OCI-LY7 (cell line): ENCODE measurements around the gene NRAP.

Experiments used
- EZH2phosphoT487 ChIP-seq: fragments of 200-600 bp; sonication (generic); IDR thresholded peaks from 2 replicates; pipeline ENCODE4 v1.6.1; 2018; ENCODE audit warnings: low read depth, borderline replicate concordance, mild to moderate bottlenecking, mixed run types, antibody characterized with exemption, low read length, moderate library complexity, mixed read lengths
- TF ChIP-seq, protein P1 (sequence below): fragments of 200-600 bp; sonication (generic); conservative IDR thresholded peaks from 2 replicates; pipeline ENCODE4 v1.5.1; 2014; ENCODE audit warnings: mild to moderate bottlenecking, antibody characterized with exemption, low read length, moderate library complexity, mixed read lengths

- TF ChIP-seq, protein P1, sequence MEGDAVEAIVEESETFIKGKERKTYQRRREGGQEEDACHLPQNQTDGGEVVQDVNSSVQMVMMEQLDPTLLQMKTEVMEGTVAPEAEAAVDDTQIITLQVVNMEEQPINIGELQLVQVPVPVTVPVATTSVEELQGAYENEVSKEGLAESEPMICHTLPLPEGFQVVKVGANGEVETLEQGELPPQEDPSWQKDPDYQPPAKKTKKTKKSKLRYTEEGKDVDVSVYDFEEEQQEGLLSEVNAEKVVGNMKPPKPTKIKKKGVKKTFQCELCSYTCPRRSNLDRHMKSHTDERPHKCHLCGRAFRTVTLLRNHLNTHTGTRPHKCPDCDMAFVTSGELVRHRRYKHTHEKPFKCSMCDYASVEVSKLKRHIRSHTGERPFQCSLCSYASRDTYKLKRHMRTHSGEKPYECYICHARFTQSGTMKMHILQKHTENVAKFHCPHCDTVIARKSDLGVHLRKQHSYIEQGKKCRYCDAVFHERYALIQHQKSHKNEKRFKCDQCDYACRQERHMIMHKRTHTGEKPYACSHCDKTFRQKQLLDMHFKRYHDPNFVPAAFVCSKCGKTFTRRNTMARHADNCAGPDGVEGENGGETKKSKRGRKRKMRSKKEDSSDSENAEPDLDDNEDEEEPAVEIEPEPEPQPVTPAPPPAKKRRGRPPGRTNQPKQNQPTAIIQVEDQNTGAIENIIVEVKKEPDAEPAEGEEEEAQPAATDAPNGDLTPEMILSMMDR = no peak
- TF ChIP-seq EZH2phosphoT487 = no peak
Measured at GRCh38 chr10:113573368-113573767, 90.5 kb downstream of the NRAP start.
